Testis (tissue), 2 donors: ENCODE measurements around the gene ASPHD1.

Source experiments
- POLR2A ChIP-seq: fragments of 450-650 bp; IDR thresholded peaks from one replicate; pipeline ENCODE4 v1.6.1; 2017; ENCODE audit warnings: antibody characterized with exemption, mild to moderate bottlenecking, moderate library complexity
- TF ChIP-seq, protein P1 (sequence below), 3 experiments: fragments of 450-650 bp in 2 of 3; fragments of 200-600 bp in 1 of 3; sonication (generic) in 1 of 3; IDR thresholded peaks; one replicate each; pipeline ENCODE4 v1.5.1; 2016 to 2019; ENCODE audit warnings: antibody characterized with exemption in 3 of 3, mild to moderate bottlenecking in 2 of 3, moderate library complexity in 1 of 3

DNA sequence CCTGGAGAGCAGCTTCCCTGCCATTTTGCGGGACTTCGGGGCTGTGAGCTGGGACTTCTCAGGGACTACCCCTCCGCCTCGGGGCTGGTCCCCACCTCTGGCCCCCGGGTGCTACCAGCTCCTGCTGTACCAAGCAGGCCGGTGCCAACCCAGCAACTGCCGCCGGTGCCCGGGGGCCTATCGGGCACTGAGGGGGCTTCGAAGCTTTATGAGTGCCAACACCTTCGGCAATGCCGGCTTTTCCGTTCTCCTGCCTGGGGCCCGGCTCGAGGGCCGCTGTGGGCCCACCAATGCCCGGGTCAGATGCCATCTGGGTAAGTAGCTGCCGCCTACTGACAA, 1.3 kb downstream of the ASPHD1 start:
- TF ChIP-seq, protein P1, sequence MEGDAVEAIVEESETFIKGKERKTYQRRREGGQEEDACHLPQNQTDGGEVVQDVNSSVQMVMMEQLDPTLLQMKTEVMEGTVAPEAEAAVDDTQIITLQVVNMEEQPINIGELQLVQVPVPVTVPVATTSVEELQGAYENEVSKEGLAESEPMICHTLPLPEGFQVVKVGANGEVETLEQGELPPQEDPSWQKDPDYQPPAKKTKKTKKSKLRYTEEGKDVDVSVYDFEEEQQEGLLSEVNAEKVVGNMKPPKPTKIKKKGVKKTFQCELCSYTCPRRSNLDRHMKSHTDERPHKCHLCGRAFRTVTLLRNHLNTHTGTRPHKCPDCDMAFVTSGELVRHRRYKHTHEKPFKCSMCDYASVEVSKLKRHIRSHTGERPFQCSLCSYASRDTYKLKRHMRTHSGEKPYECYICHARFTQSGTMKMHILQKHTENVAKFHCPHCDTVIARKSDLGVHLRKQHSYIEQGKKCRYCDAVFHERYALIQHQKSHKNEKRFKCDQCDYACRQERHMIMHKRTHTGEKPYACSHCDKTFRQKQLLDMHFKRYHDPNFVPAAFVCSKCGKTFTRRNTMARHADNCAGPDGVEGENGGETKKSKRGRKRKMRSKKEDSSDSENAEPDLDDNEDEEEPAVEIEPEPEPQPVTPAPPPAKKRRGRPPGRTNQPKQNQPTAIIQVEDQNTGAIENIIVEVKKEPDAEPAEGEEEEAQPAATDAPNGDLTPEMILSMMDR (IDR thresholded peaks at IDR 0.05): no peak
- no peak for TF ChIP-seq POLR2A
